Endodermal cell (in vitro differentiated cells): ENCODE data around the gene STUB1. TPM values are rescaled to one million over a fixed set of nuclear protein-coding genes. Genes with fewer than 3 reads are reported as not detected.

Experiments
- DNase-seq: peaks from one replicate; pipeline ENCODE4 v3.0.0-alpha.2; 2017
- H3K27ac ChIP-seq: 2 replicates; pipeline ENCODE4 v1.5.1; 2013; ENCODE audit warnings: mild to moderate bottlenecking, low read depth, low read length, moderate library complexity
- H3K27me3 ChIP-seq: 2 replicates; pipeline ENCODE4 v1.6.1; 2013; ENCODE audit warnings: mild to moderate bottlenecking, low read length, moderate library complexity; ENCODE audit not compliant: insufficient read depth, control insufficient read depth, poor library complexity, severe bottlenecking
- H3K36me3 ChIP-seq: 2 replicates; pipeline ENCODE4 v1.7.0; 2013; ENCODE audit warnings: mild to moderate bottlenecking, low read length, moderate library complexity; ENCODE audit not compliant: control insufficient read depth, insufficient read depth
- H3K4me1 ChIP-seq: one replicate; pipeline ENCODE4 v1.7.0; 2013; ENCODE audit warnings: low read length; ENCODE audit not compliant: control insufficient read depth, insufficient read depth
- H3K4me3 ChIP-seq: 2 replicates; pipeline ENCODE4 v1.5.1; 2013; ENCODE audit warnings: mild to moderate bottlenecking, low read length, moderate library complexity
- H3K9ac ChIP-seq: 2 replicates; pipeline ENCODE4 v1.6.1; 2013; ENCODE audit warnings: mild to moderate bottlenecking, low read length, moderate library complexity; ENCODE audit not compliant: poor library complexity, severe bottlenecking; ENCODE audit errors: extremely low read depth
- H3K9me3 ChIP-seq: 2 replicates; pipeline ENCODE4 v1.6.1; 2013; ENCODE audit warnings: mild to moderate bottlenecking, low read length, moderate library complexity; ENCODE audit not compliant: control insufficient read depth
- H3K27ac Mint-ChIP-seq: 2 replicates; pipeline ENCODE4 v1.8.0; 2020; ENCODE audit warnings: mixed read lengths
- H3K27me3 Mint-ChIP-seq: 2 replicates; pipeline ENCODE4 v1.8.0; 2021; ENCODE audit warnings: mild to moderate bottlenecking, mixed read lengths; ENCODE audit not compliant: insufficient read depth
- H3K36me3 Mint-ChIP-seq: 2 replicates; pipeline ENCODE4 v1.8.0; 2020; ENCODE audit warnings: low read depth, mixed read lengths
- H3K4me1 Mint-ChIP-seq: 2 replicates; pipeline ENCODE4 v1.8.0; 2020; ENCODE audit warnings: mixed read lengths
- H3K4me3 Mint-ChIP-seq: 2 replicates; pipeline ENCODE4 v1.8.0; 2020; ENCODE audit warnings: mild to moderate bottlenecking, moderate library complexity, mixed read lengths
- H3K9me3 Mint-ChIP-seq: 2 replicates; pipeline ENCODE4 v1.8.0; 2020; ENCODE audit warnings: mild to moderate bottlenecking, mixed read lengths
- WGBS, 2 experiments: methylation state at CpG; one replicate each; pipeline versions ENCODE4 v1.1.5 to v1.1.7; 2013; ENCODE audit warnings: missing lambda C conversion rate in 2 of 2, mixed read lengths in 1 of 2; ENCODE audit not compliant: insufficient coverage in 1 of 2, insufficient read length in 1 of 2; 5-methylcytosine and 5-hydroxymethylcytosine counted together
- total RNA-seq, 2 donors: library from RNA; stranded (reverse); fragmentation: NEBNext Ultra II Directional in 1 of 2; extraction: Animal tissue kit (Norgen Biotek cat#: 25700) in 1 of 2; gene quantifications; 2 replicates in 1 of 2; 3 replicates in 1 of 2; pipeline ENCODE4 v1.2.1, GENCODE V29; 2021
- TF ChIP-seq, protein P1 (sequence below): fragments of 200-600 bp; sonication (generic); conservative IDR thresholded peaks from 2 replicates; pipeline ENCODE4 v1.5.0; 2021; ENCODE audit warnings: antibody characterized with exemption, mild to moderate bottlenecking

Gene STUB1
- total RNA-seq, 2 donors from 2014 or later = 105 to 124 TPM

DNA sequence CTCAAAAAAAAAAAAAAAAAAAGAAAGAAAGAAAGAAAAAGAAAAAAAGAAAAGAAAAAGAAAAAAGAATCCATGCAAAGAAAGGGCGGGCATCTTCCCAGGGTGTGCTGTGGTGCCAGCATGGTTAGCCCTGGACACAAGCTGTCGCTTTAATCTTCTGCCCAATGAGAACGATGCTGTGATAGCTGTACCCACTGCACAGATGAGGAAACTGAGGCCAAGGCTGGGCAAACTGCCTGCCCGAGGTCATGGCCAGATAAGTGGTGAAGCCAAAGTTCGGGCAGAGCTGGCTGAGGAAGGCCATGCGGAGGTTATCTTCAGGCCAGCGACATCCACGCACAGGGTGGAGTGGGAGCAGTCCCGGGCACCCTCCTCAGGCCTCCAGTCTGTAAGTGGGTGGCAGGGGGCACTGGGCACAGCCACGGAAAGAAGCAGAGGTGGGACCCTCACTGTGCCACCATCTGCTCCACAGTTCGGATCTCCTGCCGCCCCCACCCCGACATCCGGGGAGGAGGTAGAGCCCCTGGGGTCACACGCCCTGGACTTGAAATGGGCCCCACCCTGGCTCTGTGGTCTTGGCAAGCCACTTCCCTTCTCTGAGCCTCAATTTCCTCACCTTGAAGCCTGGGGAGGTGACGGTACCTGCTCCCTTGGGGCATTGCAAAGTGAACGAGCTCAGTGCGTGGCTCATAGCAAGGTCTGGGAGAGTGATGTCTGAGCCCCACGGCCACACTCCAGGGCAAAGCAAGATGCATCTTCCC lies 18.9 kb downstream of the STUB1 start:
- no peaks in the 10 kb centered on the region for H3K9me3 ChIP-seq
- Mint-ChIP-seq H3K36me3 (no peaks in the 10 kb centered on the region), H3K4me3 (no peak overlapping the region), H3K27me3 (peaks cover 94% of the 10 kb centered on the region), H3K27ac (no peak overlapping the region), H3K9me3 (no peaks in the 10 kb centered on the region), H3K4me1 (no peaks in the 10 kb centered on the region)
- 74 to 79% methylated on average over 12 to 19 of the region's 19 CpGs for WGBS, 2 experiments
- H3K27me3 ChIP-seq = peaks cover 97% of the 10 kb centered on the region
- H3K4me3 ChIP-seq = no peak overlapping the region
- no peak for DNase-seq
- H3K36me3 ChIP-seq = no peaks in the 10 kb centered on the region
- no peaks in the 10 kb centered on the region for H3K4me1 ChIP-seq
- H3K27ac ChIP-seq = no peak overlapping the region
- TF ChIP-seq, protein P1, sequence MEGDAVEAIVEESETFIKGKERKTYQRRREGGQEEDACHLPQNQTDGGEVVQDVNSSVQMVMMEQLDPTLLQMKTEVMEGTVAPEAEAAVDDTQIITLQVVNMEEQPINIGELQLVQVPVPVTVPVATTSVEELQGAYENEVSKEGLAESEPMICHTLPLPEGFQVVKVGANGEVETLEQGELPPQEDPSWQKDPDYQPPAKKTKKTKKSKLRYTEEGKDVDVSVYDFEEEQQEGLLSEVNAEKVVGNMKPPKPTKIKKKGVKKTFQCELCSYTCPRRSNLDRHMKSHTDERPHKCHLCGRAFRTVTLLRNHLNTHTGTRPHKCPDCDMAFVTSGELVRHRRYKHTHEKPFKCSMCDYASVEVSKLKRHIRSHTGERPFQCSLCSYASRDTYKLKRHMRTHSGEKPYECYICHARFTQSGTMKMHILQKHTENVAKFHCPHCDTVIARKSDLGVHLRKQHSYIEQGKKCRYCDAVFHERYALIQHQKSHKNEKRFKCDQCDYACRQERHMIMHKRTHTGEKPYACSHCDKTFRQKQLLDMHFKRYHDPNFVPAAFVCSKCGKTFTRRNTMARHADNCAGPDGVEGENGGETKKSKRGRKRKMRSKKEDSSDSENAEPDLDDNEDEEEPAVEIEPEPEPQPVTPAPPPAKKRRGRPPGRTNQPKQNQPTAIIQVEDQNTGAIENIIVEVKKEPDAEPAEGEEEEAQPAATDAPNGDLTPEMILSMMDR = no peak
- no peak overlapping the region for H3K9ac ChIP-seq

DNA sequence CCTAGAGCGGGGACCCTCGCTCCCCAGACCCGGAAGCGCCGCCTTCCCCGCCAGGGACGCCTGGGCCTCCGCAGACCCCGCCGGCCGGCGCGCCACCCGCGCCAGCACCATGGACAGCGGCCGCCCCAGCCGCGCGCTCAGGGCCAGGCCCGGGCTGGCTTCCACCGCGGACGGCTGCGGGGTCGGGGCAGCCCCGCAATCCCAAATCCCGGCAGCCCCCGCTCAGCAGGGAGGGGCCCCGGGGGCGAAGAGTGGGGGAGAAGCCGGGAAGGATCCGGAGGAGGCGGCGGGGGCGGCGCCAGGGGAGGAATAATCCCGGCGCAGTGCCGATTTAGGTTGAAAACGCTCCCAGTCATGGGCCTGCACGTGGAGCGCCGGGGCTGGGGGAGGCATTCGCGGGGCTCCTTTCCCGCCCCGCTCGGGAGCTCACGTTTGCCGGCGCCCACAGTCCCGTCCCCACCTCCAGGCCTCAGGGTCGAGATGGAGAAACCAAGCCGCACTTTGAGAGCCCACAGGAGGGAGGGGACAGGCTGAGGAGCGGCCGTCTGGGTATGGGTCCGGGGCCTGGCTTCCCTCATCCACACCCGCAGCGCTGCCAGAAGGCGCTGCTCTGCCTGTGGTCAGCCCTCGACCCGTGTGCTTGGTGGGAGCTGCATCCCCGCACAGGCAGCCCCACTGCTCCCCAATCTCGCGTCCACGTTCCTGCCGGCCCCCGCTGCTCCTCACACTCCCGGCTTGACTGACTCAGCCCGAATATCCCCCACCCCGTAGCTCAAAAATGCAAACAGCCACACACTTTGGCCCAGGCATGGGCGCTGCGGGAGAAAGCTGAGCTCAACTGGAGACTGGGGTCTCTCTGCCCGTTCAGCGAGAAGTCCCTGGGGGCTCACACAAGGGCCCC lies 20.7 kb downstream of the STUB1 start:
- TF ChIP-seq, protein P1 = no peak
- Mint-ChIP-seq H3K36me3 (no peaks in the 10 kb centered on the region), H3K4me3 (no peak overlapping the region), H3K4me1 (no peaks in the 10 kb centered on the region), H3K9me3 (no peaks in the 10 kb centered on the region), H3K27me3 (peaks cover 87% of the 10 kb centered on the region), H3K27ac (no peak overlapping the region)
- DNase-seq = peak; percentile 91
- 8 to 12% methylated on average over 27 to 76 of the region's 76 CpGs for WGBS, 2 experiments
- Histone ChIP-seq H3K36me3 (no peaks in the 10 kb centered on the region), H3K9me3 (no peaks in the 10 kb centered on the region), H3K27me3 (peaks cover 90% of the 10 kb centered on the region), H3K4me3 (no peak overlapping the region), H3K4me1 (no peaks in the 10 kb centered on the region), H3K27ac (no peak overlapping the region), H3K9ac (no peak overlapping the region)

DNA sequence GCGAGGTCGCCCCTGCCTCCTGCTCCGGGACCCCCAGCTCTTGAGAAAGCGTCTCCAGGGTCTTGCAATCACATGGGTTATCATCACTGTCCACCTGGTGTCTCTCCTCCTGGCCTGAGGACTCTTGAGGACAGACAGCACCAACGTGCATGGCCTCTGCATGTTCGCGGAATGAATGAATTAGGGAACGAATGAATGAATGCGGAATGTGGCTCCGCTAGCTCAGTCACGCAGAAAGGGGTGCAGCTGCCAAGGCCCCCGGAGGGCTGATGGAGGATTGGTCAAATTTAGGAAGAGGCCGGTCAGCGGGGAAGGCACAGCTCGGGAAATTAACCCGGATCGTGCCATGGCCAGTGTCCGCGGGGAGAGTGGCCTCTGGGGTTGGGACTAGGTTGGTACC lies 22.1 kb downstream of the STUB1 start:
- no peaks in the 10 kb centered on the region for H3K9me3 ChIP-seq

More for the DNA sequence above, 22.1 kb downstream of the STUB1 start:
- peaks cover 88% of the 10 kb centered on the region for H3K27me3 Mint-ChIP-seq
- H3K36me3 Mint-ChIP-seq = no peaks in the 10 kb centered on the region
- Histone ChIP-seq H3K4me3 (no peak overlapping the region), H3K4me1 (no peaks in the 10 kb centered on the region), H3K9ac (no peak overlapping the region), H3K27me3 (peaks cover 92% of the 10 kb centered on the region), H3K36me3 (no peaks in the 10 kb centered on the region), H3K27ac (no peak overlapping the region)
- TF ChIP-seq, protein P1 = no peak
- no peaks in the 10 kb centered on the region for H3K4me1 Mint-ChIP-seq
- no peak overlapping the region for H3K27ac Mint-ChIP-seq
- no peaks in the 10 kb centered on the region for H3K9me3 Mint-ChIP-seq
- H3K4me3 Mint-ChIP-seq = no peak overlapping the region
- WGBS, 2 experiments = 85% methylated on average over 15 to 19 of the region's 19 CpGs
- DNase-seq = no peak
